ENCODE results near the gene IL17REL.

GRCh38 chr22:50016308-50016987 is 3.9 kb upstream of the IL17REL start:
- TF ChIP-seq, protein P1, sequence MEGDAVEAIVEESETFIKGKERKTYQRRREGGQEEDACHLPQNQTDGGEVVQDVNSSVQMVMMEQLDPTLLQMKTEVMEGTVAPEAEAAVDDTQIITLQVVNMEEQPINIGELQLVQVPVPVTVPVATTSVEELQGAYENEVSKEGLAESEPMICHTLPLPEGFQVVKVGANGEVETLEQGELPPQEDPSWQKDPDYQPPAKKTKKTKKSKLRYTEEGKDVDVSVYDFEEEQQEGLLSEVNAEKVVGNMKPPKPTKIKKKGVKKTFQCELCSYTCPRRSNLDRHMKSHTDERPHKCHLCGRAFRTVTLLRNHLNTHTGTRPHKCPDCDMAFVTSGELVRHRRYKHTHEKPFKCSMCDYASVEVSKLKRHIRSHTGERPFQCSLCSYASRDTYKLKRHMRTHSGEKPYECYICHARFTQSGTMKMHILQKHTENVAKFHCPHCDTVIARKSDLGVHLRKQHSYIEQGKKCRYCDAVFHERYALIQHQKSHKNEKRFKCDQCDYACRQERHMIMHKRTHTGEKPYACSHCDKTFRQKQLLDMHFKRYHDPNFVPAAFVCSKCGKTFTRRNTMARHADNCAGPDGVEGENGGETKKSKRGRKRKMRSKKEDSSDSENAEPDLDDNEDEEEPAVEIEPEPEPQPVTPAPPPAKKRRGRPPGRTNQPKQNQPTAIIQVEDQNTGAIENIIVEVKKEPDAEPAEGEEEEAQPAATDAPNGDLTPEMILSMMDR (IDR thresholded peaks at IDR 0.05) = no peak
- no peak for TF ChIP-seq POLR2AphosphoS5 (IDR thresholded peaks at IDR 0.05)
- TF ChIP-seq POLR2A (IDR thresholded peaks at IDR 0.05) = no peak
